Lower leg skin (tissue), 3 donors: Measurements from ENCODE around the gene DAB1.

ENCODE experiments used
- CTCF ChIP-seq, 3 donors: fragments of 450-650 bp; IDR thresholded peaks; one replicate each; pipeline ENCODE4 v1.5.1; 2016; ENCODE audit warnings: antibody characterized with exemption in 3 of 3, mild to moderate bottlenecking in 3 of 3, moderate library complexity in 2 of 3
- POLR2A ChIP-seq, 2 donors: fragments of 450-650 bp; IDR thresholded peaks; one replicate each; pipeline ENCODE4 v1.6.1; 2016 to 2017; ENCODE audit warnings: antibody characterized with exemption in 2 of 2, mild to moderate bottlenecking in 1 of 2, moderate library complexity in 1 of 2

- no peak for TF ChIP-seq POLR2A (IDR thresholded peaks at IDR 0.05)
- no peak for TF ChIP-seq CTCF (IDR thresholded peaks at IDR 0.05)
Observed at GRCh38 chr1:57179001-57179400, 244.9 kb downstream of the DAB1 start.
